ENCODE results near the gene NSUN2.

DNA sequence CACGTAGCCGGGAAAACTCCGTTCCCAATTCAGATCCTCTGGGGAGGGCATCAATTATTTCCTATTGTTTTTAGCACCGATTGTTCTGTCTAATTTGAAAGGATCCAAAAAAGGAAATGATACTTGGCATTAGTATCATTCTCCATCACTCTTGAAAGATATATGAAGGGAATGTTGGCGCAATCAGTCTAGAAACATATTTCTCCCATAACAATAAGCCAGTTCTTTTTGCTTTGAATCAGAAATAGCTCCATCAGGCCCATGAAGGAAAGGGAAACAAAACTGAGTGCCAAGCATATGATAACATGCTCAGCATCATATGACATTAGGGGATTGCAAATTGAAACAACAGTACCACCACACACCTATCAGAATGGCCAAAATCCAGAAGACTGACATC is 40.2 kb upstream of the NSUN2 start:
- no peak for TF ChIP-seq CTCF (conservative IDR thresholded peaks at IDR 0.05)
- TF ChIP-seq EZH2 (IDR thresholded peaks at IDR 0.05; ENCODE audit: low read depth), result no peak
